Skeletal muscle tissue (tissue), 5 donors: ENCODE data around the gene NUFIP1. TPM values are rescaled to one million over a fixed set of nuclear protein-coding genes. Genes with fewer than 3 reads are reported as not detected.

Experiments used
- H3K27ac ChIP-seq: one replicate; pipeline ENCODE4 v1.7.0; 2013; ENCODE audit warnings: mild to moderate bottlenecking, low read depth, low read length, inconsistent platforms
- H3K27me3 ChIP-seq, 3 donors: one replicate each; pipeline ENCODE4 v1.7.0; 2013; ENCODE audit warnings: low read length in 3 of 3; ENCODE audit not compliant: control insufficient read depth in 3 of 3, insufficient read depth in 3 of 3
- H3K36me3 ChIP-seq, 3 donors: one replicate each; pipeline ENCODE4 v1.7.0; 2013; ENCODE audit warnings: low read length in 3 of 3; ENCODE audit not compliant: control insufficient read depth in 3 of 3, insufficient read depth in 3 of 3
- H3K4me1 ChIP-seq, 3 donors: one replicate each; pipeline ENCODE4 v1.7.0; 2013; ENCODE audit warnings: low read length in 3 of 3, mild to moderate bottlenecking in 3 of 3; ENCODE audit not compliant: control insufficient read depth in 3 of 3, insufficient read depth in 3 of 3
- H3K4me3 ChIP-seq, 3 donors: one replicate each; pipeline ENCODE4 v1.7.0; 2013; ENCODE audit warnings: low read length in 3 of 3
- H3K9ac ChIP-seq, 3 donors: one replicate each; pipeline ENCODE4 v1.7.0; 2013; ENCODE audit warnings: low read length in 3 of 3, mild to moderate bottlenecking in 3 of 3, moderate library complexity in 2 of 3, low read depth in 1 of 3
- H3K9me3 ChIP-seq, 3 donors: one replicate each; pipeline ENCODE4 v1.7.0; 2013; ENCODE audit warnings: low read length in 3 of 3; ENCODE audit not compliant: control insufficient read depth in 3 of 3
- small RNA-seq: library from RNA; depleted of rRNA; stranded (forward); fragments of <200 nt; gene quantifications from one replicate; pipeline ENCODE3, GENCODE V24; 2014
- total RNA-seq: library from RNA; depleted of rRNA; stranded (reverse); fragments of >200 nt; gene quantifications from one replicate; pipeline ENCODE4 v1.2.3, GENCODE V29; 2014
- donor health status: Osteomylitis.

NUFIP1 gene
- total RNA-seq, 1 donor from 2014 or later = 3.7 TPM

DNA sequence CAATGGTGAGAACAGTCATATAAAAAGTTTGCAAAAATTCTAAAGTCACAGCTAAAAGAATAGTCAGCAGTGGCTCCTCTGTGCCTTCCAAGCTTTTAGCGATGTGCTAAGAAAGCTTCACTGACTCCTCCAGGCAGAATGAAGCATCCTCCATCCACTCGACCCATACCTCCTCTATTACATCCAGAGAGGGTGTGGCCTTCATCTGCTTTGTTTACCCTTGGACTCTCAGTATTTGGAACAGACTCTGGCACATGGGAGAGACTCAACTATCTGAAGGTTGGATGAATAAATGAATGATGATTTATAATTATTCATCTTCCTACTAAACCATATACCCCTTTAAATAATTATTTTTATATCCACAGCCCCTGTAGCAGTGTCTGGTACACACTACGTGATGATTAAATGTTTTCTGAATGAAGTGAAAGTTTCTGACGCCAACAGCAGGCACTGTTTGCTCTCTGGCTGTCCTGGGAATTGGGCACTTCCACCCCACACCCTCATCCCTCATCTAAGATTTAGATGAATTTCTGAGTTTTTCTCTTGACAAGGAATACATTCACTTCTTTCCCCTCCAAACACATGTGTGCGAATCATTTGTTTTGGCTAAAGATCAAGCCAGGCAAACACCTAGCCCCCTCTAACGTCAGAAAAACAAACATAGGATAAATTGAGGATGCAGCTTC is 93.9 kb downstream of the NUFIP1 start:
- Histone ChIP-seq H3K9me3 (no peaks in the 10 kb centered on the region), H3K27me3 (no peaks in the 10 kb centered on the region), H3K36me3 (no peaks in the 10 kb centered on the region), H3K9ac (no peak overlapping the region), H3K27ac (no peak overlapping the region), H3K4me1 (peaks cover 0 to 9% (median 7%) of the 10 kb centered on the region in 3 donors), H3K4me3 (no peak overlapping the region)

DNA sequence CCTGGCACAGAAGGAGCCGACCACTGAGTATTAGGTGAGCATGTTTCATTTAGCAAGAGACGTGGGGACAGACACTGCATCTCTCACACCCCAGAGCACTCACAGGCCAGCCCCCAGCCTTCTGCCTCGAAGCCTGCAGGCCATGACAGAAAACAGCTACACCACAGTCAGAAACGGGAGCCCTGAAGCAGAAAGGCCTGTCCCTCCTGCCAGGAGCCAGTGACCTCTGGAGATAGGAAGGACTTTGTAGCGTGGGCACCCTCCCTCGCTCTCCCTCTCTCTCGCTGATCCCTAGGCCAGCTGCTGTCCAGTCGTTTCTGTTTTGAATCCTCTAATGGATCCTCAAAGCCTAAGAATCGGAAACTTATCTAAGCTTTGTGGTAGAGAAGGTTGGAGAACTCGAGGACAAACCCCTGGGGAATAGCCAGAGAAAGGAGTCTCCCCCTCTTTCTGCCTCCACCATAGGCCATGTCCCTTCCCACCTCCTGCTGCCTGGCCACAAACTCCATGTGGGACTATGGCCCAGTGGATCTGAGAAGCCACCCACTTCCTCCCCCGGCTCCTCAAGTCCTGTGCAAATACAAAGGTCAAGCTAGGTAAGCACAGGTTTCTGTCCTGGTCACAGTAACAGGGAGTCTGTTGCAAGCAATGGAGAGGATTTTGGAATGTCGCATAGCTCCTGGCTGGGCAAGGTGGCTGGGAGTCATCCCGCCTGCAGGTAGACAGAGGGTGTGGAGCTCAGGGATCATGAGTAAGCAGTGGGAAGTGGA is 95.1 kb downstream of the NUFIP1 start:
- no peaks in the 10 kb centered on the region for H3K36me3 ChIP-seq
- H3K4me1 ChIP-seq = peaks cover 0 to 9% (median 7%) of the 10 kb centered on the region in 3 donors
- no peaks in the 10 kb centered on the region for H3K9me3 ChIP-seq
- H3K27me3 ChIP-seq = no peaks in the 10 kb centered on the region
- no peak overlapping the region for H3K4me3 ChIP-seq
- no peak overlapping the region for H3K27ac ChIP-seq
- peak overlapping the region in 2 of 3 donors; percentile 14 to 40 for H3K9ac ChIP-seq

Small RNA genes within 50 kb of the gene (small RNA-seq; reads per million reads assigned to genes)
- gene RN7SL49P = not detected

Other genes with a start within 250 kb of the NUFIP1 start
- 15.1 TPM for gene GPALPP1, start 67 bp upstream of the NUFIP1 start, total RNA-seq
- gene GTF2F2, start 131.0 kb upstream of the NUFIP1 start, total RNA-seq = 15.7 TPM
- not detected for gene KCTD4, start 211.6 kb upstream of the NUFIP1 start, total RNA-seq